ENCODE measurements around the gene JADE2. TPM values are rescaled to one million over a fixed set of nuclear protein-coding genes. Genes with fewer than 3 reads are reported as not detected.

Gene JADE2
- total RNA-seq, 1 donor from 2014 or later = 3.0 TPM

DNA sequence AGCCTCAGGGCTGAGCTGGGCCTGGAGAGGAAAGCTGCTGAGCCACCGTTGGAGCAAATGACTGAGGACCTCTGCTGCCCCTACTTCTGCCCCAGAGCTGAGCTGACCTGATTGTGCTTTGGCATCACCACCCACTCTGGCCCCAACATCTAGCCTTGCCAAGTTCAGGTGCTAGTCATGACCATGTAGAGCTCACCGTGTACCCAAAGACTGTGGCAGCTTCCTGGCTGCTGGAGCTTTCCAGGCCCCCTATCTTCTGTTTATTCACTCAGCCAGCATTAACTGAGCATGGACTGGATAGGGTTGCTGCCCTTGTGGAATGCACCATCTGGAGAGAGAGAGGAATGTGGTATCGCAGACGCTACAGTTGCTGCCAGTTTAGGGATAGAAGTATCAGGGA, 49.1 kb downstream of the JADE2 start:
- peaks cover 10% of the 10 kb centered on the region for H3K27me3 Mint-ChIP-seq (ENCODE audit: unreplicated experiment)
- peaks cover 7% of the 10 kb centered on the region for H3K36me3 Mint-ChIP-seq (ENCODE audit: low read depth, unreplicated experiment)
- TF ChIP-seq, protein P1, sequence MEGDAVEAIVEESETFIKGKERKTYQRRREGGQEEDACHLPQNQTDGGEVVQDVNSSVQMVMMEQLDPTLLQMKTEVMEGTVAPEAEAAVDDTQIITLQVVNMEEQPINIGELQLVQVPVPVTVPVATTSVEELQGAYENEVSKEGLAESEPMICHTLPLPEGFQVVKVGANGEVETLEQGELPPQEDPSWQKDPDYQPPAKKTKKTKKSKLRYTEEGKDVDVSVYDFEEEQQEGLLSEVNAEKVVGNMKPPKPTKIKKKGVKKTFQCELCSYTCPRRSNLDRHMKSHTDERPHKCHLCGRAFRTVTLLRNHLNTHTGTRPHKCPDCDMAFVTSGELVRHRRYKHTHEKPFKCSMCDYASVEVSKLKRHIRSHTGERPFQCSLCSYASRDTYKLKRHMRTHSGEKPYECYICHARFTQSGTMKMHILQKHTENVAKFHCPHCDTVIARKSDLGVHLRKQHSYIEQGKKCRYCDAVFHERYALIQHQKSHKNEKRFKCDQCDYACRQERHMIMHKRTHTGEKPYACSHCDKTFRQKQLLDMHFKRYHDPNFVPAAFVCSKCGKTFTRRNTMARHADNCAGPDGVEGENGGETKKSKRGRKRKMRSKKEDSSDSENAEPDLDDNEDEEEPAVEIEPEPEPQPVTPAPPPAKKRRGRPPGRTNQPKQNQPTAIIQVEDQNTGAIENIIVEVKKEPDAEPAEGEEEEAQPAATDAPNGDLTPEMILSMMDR (IDR thresholded peaks at IDR 0.05; ENCODE audit: unreplicated experiment) = no peak
- no peak overlapping the region for H3K4me3 Mint-ChIP-seq (ENCODE audit: unreplicated experiment)
- peaks cover 13% of the 10 kb centered on the region for H3K4me1 Mint-ChIP-seq (ENCODE audit: unreplicated experiment)
- H3K27ac Mint-ChIP-seq (ENCODE audit: unreplicated experiment) = no peak overlapping the region
- H3K9me3 Mint-ChIP-seq (ENCODE audit: unreplicated experiment) = no peaks in the 10 kb centered on the region
- DNase-seq (ENCODE audit: low spot score) = no peak

DNA sequence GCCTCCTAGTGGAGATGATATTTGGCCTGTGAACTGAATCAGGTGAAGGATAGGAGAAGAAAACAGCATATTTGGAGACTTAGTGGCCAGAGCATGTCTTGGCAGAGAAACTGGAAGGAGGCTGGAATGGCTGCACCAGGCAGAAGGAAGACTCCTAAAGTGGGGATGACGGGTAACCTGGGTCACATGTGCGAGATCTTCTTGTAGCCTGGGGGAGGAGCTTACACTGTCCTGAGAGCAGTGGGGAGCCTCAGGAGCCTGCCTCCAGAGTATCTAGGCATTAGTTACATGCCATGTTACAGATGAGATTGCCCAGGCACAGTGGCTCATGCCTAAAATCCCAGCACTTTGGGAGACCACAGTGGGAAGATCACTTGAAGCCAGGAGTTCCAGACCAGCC, 49.8 kb downstream of the JADE2 start:
- Mint-ChIP-seq H3K4me3 (ENCODE audit: unreplicated experiment) (no peak overlapping the region), H3K27ac (ENCODE audit: unreplicated experiment) (no peak overlapping the region), H3K9me3 (ENCODE audit: unreplicated experiment) (no peaks in the 10 kb centered on the region), H3K27me3 (ENCODE audit: unreplicated experiment) (peaks cover 4% of the 10 kb centered on the region), H3K36me3 (ENCODE audit: low read depth, unreplicated experiment) (peaks cover 7% of the 10 kb centered on the region), H3K4me1 (ENCODE audit: unreplicated experiment) (peaks cover 11% of the 10 kb centered on the region)
- no peak for DNase-seq (ENCODE audit: low spot score)
- TF ChIP-seq, protein P1 (IDR thresholded peaks at IDR 0.05; ENCODE audit: unreplicated experiment) = no peak

DNA sequence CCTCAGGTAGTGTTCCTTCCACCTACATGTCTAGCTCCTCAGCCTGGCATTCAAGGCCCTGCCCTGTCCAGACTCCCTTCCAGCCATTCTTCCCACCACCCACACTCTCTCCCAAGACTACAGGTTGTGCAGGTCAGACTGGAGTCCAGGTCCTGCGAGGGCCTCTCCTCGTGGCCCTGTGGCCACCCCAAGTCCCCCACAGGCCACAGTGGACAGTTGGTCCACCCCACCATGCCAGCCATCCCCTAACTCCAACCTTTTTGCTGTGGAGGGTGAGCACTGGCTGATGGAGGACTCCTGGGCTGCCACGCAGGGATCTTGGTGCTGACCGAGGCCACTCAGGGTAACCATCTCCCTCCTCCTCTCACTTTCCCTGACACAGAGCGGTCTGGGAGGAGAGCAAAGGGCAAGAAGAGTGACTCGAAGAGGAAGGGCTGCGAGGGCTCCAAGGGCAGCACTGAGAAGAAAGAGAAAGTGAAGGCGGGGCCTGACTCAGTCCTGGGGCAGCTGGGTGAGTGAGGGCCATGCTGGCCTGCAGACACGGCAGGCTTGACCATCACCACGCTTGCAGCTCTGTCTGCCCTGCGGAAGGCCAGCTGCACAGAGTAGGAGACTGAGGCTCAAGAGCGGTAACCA, 51.0 kb downstream of the JADE2 start:
- peaks cover 7% of the 10 kb centered on the region for H3K36me3 Mint-ChIP-seq (ENCODE audit: low read depth, unreplicated experiment)
- no peak overlapping the region for H3K27ac Mint-ChIP-seq (ENCODE audit: unreplicated experiment)
- peaks cover 4% of the 10 kb centered on the region for H3K27me3 Mint-ChIP-seq (ENCODE audit: unreplicated experiment)
- no peaks in the 10 kb centered on the region for H3K9me3 Mint-ChIP-seq (ENCODE audit: unreplicated experiment)
- H3K4me1 Mint-ChIP-seq (ENCODE audit: unreplicated experiment) = peaks cover 8% of the 10 kb centered on the region
- no peak overlapping the region for H3K4me3 Mint-ChIP-seq (ENCODE audit: unreplicated experiment)
- TF ChIP-seq, protein P1 (IDR thresholded peaks at IDR 0.05; ENCODE audit: unreplicated experiment) = no peak
- no peak for DNase-seq (ENCODE audit: low spot score)

DNA sequence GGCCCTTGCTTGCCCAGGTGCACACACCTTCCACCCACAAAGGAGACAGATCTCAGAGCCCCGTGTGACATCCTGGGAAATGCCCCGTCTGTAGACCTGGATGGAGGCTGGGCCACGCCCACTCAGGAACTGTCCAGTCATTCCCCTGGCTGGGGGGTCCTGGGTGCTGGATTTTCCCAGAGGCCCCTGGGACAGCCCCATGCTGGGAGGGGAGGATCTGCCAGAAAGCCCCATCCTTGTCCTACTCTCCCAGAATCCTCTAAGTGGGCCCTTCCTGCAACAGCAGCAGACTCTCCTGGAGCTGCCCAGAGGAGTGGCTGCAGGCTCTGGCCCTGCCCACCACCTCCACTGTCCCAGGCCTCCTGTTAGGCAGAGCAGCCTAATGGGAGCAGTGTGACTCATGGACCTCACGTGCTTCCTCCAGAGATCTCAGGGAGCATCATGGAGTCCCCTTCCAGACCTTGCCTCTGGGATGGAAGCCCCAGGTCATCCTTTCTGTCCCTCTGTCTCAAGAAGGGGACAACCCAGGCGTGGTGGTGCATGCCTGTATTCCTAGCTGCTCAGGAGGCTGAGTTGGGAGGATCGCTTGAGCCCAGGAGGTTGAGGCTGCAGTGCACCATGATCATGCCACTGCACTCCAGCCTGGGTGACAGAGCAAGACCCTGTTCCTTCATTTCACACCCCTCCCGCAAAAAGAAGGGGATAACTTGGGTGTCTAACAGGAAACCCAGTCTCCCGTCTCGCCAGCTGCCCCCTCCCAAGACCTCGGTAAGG, 51.7 kb downstream of the JADE2 start:
- TF ChIP-seq, protein P1 (IDR thresholded peaks at IDR 0.05; ENCODE audit: unreplicated experiment) = no peak
- DNase-seq (ENCODE audit: low spot score) = no peak
- peaks cover 10% of the 10 kb centered on the region for H3K4me1 Mint-ChIP-seq (ENCODE audit: unreplicated experiment)
- peaks cover 4% of the 10 kb centered on the region for H3K36me3 Mint-ChIP-seq (ENCODE audit: low read depth, unreplicated experiment)
- no peak overlapping the region for H3K27ac Mint-ChIP-seq (ENCODE audit: unreplicated experiment)
- no peaks in the 10 kb centered on the region for H3K27me3 Mint-ChIP-seq (ENCODE audit: unreplicated experiment)
- H3K4me3 Mint-ChIP-seq (ENCODE audit: unreplicated experiment) = no peak overlapping the region
- H3K9me3 Mint-ChIP-seq (ENCODE audit: unreplicated experiment) = no peaks in the 10 kb centered on the region

Data from endothelial cell (in vitro differentiated cells).